NB4 (cell line): Measurements from ENCODE around the gene CACNA1D.

Experiments
- CTCF ChIP-seq: IDR thresholded peaks from one replicate; pipeline ENCODE4 v1.5.1; 2012; ENCODE audit warnings: low read depth, low read length
- MAX ChIP-seq: IDR thresholded peaks from 2 replicates; pipeline ENCODE4 v1.6.1; 2011; ENCODE audit warnings: low read depth, low read length
- POLR2A ChIP-seq: IDR thresholded peaks from 2 replicates; pipeline ENCODE4 v1.6.1; 2011; ENCODE audit warnings: mild to moderate bottlenecking; ENCODE audit not compliant: insufficient read length; ENCODE audit errors: extremely low read depth

GRCh38 chr3:53591646-53592045 is 97.2 kb downstream of the CACNA1D start:
- TF ChIP-seq CTCF = no peak
- TF ChIP-seq POLR2A = no peak
- TF ChIP-seq MAX = no peak
